Loucy (cell line): Measurements from ENCODE around the gene IL20RB.
A peak's percentile ranks its signal among the peaks of the same experiment; 100 is the strongest.

Experiments
- CTCF ChIP-seq: fragments of 200-600 bp; sonication (generic); conservative IDR thresholded peaks from 2 replicates; pipeline ENCODE4 v1.5.1; 2014; ENCODE audit warnings: mild to moderate bottlenecking, antibody characterized with exemption, low read length
- EZH2phosphoT487 ChIP-seq: fragments of 200-600 bp; IDR thresholded peaks from 2 replicates; pipeline ENCODE4 v1.6.1; 2018; ENCODE audit warnings: antibody characterized with exemption, mild to moderate bottlenecking, moderate library complexity, borderline replicate concordance

GRCh38 chr3:136949708-136950107, 8.1 kb upstream of the IL20RB start:
- peak; percentile 41 for TF ChIP-seq CTCF
- TF ChIP-seq EZH2phosphoT487 = no peak
